ENCODE results near the gene FMN1. TPM values are rescaled to one million over a fixed set of nuclear protein-coding genes. Genes with fewer than 3 reads are reported as not detected.

FMN1 gene
- total and polyA plus RNA-seq, 2 of the 8 experiments (the other 6 are each of a cell fraction or from before 2014, with no cell fraction given), result 0.27 to 3.7 TPM

GRCh38 chr15:33163816-33164215 is 30.7 kb downstream of the FMN1 start:
- DNase-seq (ENCODE audit: low read depth in 1 of 2, low spot score in 2 of 2) (no peak), FAIRE-seq (no peak)
- no peak overlapping the region for H4K8ac ChIP-seq (ENCODE audit: extremely low read depth, insufficient read depth, low read length)
- H2BK5ac ChIP-seq (ENCODE audit: low read depth, low read length), result no peak overlapping the region
- H3K14ac ChIP-seq (ENCODE audit: insufficient read length), result no peak overlapping the region
- H3K4me1 ChIP-seq (replicated peaks in 1 of 4; ENCODE audit: control insufficient read depth in 3 of 4, insufficient read depth in 4 of 4, low read length in 3 of 4), result no peaks in the 10 kb centered on the region
- H3K79me1 ChIP-seq (ENCODE audit: low read depth, low read length), result no peaks in the 10 kb centered on the region
- no peak overlapping the region for H3K9ac ChIP-seq (replicated peaks in 1 of 4; ENCODE audit: extremely low read depth in 1 of 4, low read depth in 3 of 4, low read length in 3 of 4)
- H4K20me1 ChIP-seq (replicated peaks in 1 of 2; ENCODE audit: control insufficient read depth in 1 of 2, insufficient read depth in 2 of 2, low read length in 2 of 2), result no peaks in the 10 kb centered on the region
- H3K36me3 ChIP-seq (ENCODE audit: control insufficient read depth in 2 of 4, insufficient read depth in 4 of 4, low read length in 3 of 4), result no peaks in the 10 kb centered on the region
- H3K4me2 ChIP-seq (ENCODE audit: insufficient read depth in 1 of 2, low read depth in 2 of 2, low read length in 2 of 2), result no peak overlapping the region
- no peak overlapping the region for H2BK12ac ChIP-seq (ENCODE audit: low read depth, low read length)
- no peak overlapping the region for H3K4ac ChIP-seq (replicated peaks; ENCODE audit: insufficient read length, low read depth, low read length)
- TF ChIP-seq CHD2 (IDR thresholded peaks at IDR 0.05; ENCODE audit: low read length) (no peak), EP300 (IDR thresholded peaks at IDR 0.05; ENCODE audit: borderline replicate concordance in 1 of 2, low read depth in 2 of 2, low read length in 2 of 2) (no peak)
- WGBS, 2 experiments (ENCODE audit: extremely low coverage in 1 of 2, insufficient coverage in 1 of 2, insufficient read length in 1 of 2, insufficient replicate concordance in 2 of 2, low coverage in 1 of 2, low lambda C conversion rate in 2 of 2, missing lambda C conversion rate in 1 of 2), result 100% methylated on average over 3 of the region's 3 CpGs; no CpG with 5 or more reads in 1 of the 2 experiments
- ChIA-PET POLR2A (ENCODE audit: partially characterized antibody) (no interaction called here), CTCF (ENCODE audit: partially characterized antibody) (interaction anchor here (0.6 to 0.9 kb wide), 3 partner anchors 49 to 690 kb away, joined by 3 to 4 read pairs (median 3); no protein-coding TSS in a partner anchor)
- no peaks in the 10 kb centered on the region for H3K79me2 ChIP-seq (ENCODE audit: control insufficient read depth in 1 of 2, insufficient read depth in 2 of 2, low read length in 2 of 2)
- no peak overlapping the region for H3K18ac ChIP-seq (ENCODE audit: extremely low read depth, low read length)
- H4K91ac ChIP-seq (replicated peaks; ENCODE audit: insufficient read length, low read length), result no peak overlapping the region
- H3K4me3 ChIP-seq (ENCODE audit: extremely low read depth in 1 of 4, insufficient read depth in 2 of 4, low read depth in 3 of 4, low read length in 4 of 4), result no peak overlapping the region
- no peak overlapping the region for H3K56ac ChIP-seq (replicated peaks; ENCODE audit: insufficient read length, low read depth, low read length)
- H2BK20ac ChIP-seq (ENCODE audit: low read length), result no peak overlapping the region
- H3K27me3 ChIP-seq (replicated peaks in 1 of 4; ENCODE audit: control insufficient read depth in 3 of 4, extremely low read depth in 1 of 4, insufficient read depth in 3 of 4, low read length in 3 of 4), result no peaks in the 10 kb centered on the region
- H3K23ac ChIP-seq (ENCODE audit: insufficient read length), result no peak overlapping the region
- no peak overlapping the region for H2BK15ac ChIP-seq (ENCODE audit: low read length)
- H3K27ac ChIP-seq (ENCODE audit: low read depth, low read length), result no peak overlapping the region
- no peak overlapping the region for H4K5ac ChIP-seq (ENCODE audit: insufficient read length, low read depth, low read length)
- H2AK5ac ChIP-seq (ENCODE audit: low read depth, low read length), result no peak overlapping the region
- no peaks in the 10 kb centered on the region for H3K9me3 ChIP-seq (ENCODE audit: insufficient read depth in 2 of 2, low read depth in 1 of 2, low read length in 1 of 2)
- H2BK120ac ChIP-seq (replicated peaks; ENCODE audit: low read depth, low read length), result no peak overlapping the region
- H3K23me2 ChIP-seq (ENCODE audit: low read depth, low read length), result no peaks in the 10 kb centered on the region
- no peak overlapping the region for H2AFZ ChIP-seq (ENCODE audit: low read length)
